ENCODE results near the gene CTAG2.
"Not testable (repeated sequence)": the region's sequence is repeated elsewhere in the genome, so short reads cannot be mapped to it uniquely, and the experiment has no call there.

The CTAG2 gene

DNA sequence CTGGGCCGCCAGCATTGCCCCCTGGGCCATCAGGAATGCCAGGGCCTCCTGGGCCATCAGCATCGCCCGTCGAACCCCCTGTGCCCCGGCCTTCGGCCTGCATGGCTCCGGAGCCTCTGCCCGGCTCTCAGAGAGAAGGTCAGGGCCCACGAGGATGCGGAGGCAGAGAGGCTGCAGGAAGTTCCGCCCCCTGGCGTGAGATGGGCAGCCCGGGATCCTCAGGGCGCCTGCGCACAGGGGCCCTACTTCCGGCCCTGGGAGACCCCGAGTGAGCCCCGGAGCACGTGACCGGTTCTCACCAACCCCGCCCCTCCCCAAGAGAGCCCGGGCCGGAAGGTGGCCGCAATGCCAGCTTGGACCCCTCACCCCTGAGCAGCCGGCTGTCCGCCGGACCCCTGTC lies at the start of gene CTAG2:
Gene CTAG2, minus strand, starts transcription at position 167 of the 400 bp plus-strand sequence. Its CDS starts 64 bp downstream, at position 103.
- not testable (repeated sequence) for DNase-seq

DNA sequence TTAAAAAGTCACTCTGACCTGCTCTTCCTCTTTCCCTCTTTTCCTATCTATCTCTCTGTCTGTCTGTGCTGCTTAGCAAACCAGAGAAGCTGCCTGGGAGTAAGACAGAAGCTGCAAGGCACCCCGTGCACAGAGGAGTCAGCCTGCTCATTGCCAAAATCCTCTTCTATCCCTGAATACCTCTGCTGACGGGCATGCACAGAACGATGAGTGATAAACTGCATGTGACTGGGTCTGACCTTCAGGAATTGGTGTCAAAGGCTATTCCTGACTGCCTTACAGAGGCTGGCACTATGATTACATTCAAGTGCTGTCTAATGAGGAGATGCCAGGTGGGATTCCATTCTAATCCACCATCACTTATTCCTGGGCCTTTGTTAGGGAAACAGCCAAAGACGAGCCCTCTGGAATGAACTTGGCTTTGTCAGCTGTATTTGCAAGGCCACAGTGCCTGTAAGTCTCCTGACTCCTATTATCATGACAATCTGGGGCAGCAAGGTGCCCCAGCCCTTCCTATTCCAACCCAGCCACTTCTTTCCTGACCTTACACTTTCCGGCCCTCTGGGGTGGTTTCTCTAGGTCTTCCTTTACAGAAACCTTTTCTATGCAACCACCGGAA lies 45.4 kb upstream of the CTAG2 start:
- no peak for DNase-seq

- no peak for DNase-seq
Measured at GRCh38 chrX:154696676-154697045, 43.3 kb upstream of the CTAG2 start.

GRCh38 chrX:154695911-154696675 lies 42.7 kb upstream of the CTAG2 start:
- DNase-seq, result no peak

DNA sequence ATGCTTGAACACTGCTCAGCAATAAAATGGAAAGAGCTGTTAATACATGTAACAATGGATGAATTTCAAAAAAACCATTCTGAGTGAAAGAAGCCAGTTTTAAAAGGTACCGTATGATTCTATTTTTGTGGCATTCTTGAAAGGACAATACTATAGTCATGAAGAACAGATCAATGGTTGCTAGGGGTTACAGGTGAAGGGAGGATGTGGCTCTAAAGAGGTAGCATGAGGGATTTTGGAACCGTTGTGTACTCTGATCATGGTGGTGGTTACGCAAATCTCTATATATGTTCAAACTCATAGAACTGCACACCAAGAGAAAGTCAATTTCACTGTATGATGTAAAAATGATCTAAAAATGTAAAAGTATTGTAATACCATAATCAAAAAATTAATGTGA lies 40.0 kb upstream of the CTAG2 start:
- no peak for DNase-seq

- not testable (repeated sequence) for DNase-seq
Measured at GRCh38 chrX:154690438-154690837, 37.1 kb upstream of the CTAG2 start.

GRCh38 chrX:154672084-154672483 lies 18.7 kb upstream of the CTAG2 start:
- DNase-seq, result not testable (repeated sequence)

DNA sequence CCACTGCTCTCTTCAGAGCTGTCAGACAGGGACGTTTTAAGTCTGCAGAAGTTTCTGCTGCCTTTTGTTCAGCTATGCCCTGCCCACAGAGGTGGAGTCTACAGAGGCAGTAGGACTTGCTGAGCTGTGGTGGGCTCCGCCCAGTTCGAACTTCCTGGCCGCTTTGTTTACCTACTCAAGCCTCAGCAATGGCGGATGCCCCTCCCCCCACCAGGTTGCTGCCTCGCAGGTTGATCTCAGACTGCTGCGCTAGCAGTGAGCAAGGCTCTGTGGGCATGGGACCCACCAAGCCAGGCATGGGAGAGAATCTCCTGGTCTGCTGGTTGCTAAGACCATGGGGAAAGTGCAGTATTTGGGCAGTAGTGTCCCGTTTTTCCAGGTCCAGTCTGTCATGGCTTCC lies 17.5 kb upstream of the CTAG2 start:
- not testable (repeated sequence) for DNase-seq

GRCh38 chrX:154661899-154662298 lies 8.5 kb upstream of the CTAG2 start:
- no peak for DNase-seq

DNA sequence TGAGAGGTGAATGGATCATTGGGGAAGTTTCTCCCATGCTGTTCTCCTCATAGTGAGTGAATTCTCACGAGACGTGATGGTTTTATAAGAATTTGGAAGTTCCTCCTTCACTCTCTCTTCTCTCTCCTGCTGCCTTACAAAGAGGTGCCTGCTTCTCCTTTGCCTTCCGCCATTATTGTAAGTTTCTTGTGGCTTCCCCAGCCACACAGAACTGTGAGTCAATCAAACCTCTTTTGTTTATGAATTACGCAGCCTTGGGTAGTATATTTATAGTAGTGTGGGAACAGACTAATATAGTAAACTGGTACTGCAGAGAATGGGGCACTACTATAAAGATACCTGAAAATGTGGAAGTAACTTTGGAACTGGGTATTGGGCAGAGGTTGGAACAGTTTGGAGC lies 7.8 kb upstream of the CTAG2 start:
- no peak for DNase-seq

DNA sequence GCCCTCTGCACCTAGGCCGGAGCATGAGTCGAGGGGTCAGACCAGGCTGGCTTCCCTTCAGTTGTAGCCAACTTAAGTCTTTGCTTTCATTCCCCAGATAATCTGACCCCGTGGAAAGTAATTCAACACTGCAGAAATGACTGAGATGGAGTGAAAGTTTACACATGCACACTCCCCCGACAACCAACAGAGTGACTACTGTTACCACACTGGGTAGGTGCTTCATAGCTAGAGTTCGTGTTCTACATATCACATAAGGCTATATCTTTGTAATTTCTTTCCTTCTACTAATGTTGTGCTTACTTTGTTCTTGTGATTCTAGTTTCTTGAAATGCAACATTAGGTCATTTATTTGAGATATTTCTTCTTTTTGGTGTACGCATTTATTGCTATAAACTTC lies 7.2 kb upstream of the CTAG2 start:
- DNase-seq, result no peak

DNA sequence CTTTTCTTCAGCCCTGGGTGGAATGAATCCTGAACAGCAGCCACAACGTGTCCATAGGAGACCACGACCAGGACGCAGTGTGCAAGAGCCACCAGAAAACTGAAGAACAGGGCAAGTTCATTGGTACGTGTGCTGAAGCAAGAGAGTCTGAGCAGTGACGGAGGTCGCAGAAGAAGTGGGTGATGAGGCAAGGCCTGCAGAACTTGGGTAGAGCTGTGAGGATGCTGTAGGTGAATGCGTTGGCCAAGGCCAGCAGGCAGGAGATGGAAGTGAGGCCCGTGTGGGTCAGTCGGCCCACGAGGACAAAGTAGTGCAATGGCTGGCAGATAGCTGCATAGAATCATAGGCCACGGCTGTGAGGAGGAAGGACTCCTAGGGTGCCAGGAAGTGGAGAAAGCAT lies 5.6 kb upstream of the CTAG2 start:
- no peak for DNase-seq

DNA sequence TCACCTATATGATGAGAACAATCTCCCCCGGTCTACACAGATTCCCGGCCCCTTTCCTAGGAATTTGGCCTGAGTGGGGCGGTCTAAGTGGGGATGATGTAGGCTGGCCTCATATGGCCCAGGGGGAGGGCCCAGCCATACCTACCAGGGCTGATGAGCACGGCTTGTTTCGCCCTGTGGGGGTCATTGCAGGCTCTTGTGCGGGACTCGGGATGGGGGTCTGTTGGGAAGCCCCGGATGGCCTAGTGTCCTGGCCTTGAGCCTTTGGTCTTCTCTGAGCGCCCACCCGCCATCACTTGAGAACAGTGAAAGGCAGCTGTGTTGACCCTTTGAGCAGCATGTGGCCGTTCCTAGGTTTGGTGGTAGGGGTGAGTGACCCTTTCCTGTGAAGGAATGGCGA lies 4.8 kb upstream of the CTAG2 start:
- no peak for DNase-seq

DNA sequence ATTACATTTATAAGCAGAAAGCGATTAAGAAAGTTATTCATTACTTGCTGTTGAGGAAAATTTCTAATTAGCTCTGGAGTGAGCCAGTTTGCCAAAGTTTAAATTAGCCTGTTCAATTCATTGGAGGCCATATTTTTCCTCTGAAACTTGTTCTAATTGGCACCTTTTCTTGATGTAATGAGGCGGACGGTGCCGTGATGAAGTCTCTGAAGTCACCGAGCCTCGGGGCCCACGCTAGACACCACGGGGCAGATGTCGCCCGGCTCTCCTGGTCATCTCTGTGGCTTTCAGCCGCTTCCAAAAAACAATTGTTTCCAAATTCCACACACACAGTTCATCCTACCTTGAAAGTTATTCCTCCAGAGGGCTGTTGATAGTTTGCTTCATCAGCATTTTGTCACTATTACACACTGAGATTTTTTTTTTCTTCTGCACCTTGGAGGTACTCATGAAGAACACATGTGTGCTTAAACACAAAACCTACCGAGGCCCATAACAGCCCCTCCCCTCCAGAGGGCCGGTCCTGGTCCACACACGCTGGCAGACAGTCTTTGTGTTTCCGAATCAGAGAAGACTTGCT lies 3.9 kb upstream of the CTAG2 start:
- no peak for DNase-seq

DNA sequence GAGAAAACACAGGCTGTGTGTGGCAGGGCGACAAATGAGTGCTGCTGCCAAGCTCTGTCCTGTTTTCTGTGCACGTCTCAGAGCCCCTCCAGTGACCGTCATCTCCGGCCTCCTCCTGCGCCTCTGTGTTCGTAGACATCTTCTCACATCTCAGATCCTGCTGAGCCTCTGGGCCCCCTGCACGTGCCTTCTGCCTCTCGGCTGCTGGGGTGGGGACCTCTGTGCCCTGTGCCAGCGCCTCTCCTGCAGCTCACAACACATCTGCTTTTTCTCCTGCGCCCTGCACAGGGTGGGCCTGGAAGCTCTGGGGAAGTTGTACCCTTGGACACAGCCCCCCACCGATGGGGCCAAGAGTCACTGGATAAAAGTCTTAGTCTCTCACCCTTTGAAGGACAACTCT lies 2.4 kb upstream of the CTAG2 start:
- DNase-seq, result no peak

DNA sequence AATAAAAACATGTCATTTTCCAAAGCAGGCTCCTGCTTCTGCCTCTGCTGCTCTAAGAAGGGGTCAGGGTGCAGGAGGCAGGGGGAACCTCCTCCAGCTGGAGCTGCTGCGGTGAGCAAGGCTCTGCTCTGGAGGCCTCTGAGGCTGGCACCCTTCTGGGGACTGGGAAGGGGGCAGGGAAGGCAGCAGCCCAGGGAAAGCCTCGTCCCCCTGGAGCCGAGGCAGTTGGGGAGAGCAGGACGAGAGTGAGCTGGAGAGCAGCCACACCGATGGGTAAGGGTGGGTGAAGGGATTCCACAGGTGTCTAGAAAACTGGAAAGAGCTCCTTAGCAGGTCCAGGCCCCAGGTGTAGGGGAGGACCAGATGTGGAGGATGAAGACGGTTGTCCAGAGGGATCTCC lies 2.0 kb upstream of the CTAG2 start:
- DNase-seq, result no peak

DNA sequence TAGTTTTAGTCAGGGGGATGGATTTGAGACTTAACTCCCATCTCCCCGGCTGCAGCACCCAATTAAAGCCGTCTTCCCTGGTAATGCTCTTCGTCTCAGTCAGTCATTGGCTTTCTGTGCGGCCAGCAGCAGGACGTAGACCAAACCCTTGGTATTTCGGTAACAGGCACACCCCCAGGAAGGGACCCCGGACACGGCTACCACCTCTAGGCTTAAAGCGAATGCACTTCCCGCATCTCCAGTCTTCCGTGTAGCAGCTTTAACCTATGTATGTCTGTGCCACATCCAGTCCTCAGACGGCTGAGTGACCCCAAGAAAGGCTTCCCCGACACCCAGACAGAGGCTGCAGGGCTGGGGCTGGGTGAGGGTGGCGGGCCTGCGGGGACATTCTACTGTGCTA lies 1.5 kb upstream of the CTAG2 start:
- DNase-seq, result no peak

GRCh38 chrX:154654372-154654771 lies 993 bp upstream of the CTAG2 start:
- DNase-seq, result no peak

DNA sequence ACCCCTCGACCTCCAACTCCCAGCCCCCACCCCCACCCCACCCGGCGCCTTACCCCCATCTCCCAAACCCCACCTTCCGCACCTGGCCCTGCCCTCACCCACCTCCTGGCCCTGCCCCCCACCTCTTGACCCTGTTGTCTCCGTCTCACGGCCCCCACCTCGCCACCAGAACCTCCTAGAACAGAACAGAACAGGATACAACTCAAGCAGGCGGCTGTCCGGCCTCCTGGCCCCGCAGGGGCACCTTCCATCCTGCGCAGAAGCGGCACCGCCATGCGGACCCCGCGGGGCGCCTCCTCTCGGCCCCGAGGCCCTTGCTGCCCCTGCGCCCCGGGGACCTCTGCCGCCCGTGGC lies 354 bp downstream of the CTAG2 start:
- no peak for DNase-seq

DNA sequence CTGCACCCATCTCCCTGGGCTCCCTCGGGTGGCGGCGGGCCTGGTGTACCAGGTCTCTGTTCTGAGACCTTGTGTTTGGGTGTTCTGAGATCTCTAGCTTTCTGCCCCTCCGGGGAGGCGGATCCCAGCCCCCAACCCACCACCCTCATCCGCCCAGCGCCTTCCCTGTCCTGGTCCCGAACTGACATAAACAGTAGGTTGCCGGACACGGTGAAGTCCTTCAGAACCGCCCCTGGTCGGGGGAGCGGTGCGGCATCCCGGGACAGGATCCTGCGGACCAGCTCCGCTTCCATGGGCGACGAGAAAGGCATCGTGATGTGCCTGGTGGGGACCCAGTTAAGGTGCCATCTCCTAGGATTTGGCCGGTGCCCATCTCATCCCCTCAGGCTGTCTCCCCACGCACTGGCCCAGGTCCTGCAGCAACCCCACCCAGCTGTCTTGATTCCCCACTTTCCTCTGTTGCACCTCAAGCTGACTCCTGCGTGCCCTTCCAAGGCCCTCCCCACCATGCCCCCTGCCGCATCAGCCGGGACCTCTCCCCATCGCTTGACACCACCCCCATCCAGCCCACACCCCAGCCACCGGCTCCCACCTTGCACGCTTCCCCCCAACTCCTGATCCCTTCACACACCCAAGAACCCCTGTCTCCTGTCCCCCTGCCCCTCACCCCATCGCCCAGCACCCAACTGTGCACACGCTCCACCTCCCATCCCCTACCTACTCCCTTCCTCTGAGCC lies 900 bp downstream of the CTAG2 start:
- no peak for DNase-seq

- DNase-seq, result no peak
Measured at GRCh38 chrX:154650221-154650510, 3.2 kb downstream of the CTAG2 start.

DNA sequence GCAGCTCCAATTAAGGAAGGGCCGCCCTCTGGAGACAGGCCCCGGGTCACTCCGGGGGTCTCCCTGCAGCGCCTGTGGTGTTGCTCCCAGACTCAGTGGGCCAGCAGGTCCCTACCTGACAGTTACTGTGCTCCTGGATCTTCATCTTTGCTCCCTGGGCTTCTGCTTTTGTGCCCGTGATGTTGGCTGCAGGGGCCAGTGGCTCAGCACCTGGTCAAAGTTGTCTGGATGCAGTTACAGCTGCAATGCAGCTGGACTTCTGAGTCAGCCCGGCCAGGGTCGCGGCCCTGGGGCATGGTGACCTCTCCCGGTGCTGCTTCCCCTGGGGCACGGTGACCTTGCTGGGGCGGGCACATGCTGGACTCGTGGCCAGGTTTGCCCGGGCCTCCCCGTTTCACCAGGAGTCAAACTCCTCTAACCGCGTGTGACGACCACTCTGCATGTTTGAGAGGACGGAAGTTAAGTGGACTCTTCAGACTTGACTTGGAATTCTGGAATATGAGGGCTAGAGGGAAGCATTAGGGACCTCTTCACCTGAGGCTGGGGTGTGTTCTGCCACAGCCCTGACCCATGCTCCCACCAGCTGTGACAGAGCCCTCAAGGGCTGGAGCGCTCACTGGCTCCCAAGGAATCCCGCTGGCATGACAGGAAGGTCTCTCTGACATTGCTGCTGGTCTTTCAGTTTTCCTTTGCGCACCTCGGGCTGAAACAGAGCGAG lies 3.7 kb downstream of the CTAG2 start:
- DNase-seq, result no peak

- DNase-seq, result no peak
Measured at GRCh38 chrX:154648931-154649330, 4.4 kb downstream of the CTAG2 start.

All from retina (tissue), 1 donor.